SU-DHL-6 (cell line): ENCODE measurements around the gene PCDHGA7.

Experiments used
- CTCF ChIP-seq: fragments of 200-600 bp; sonication (generic); IDR thresholded peaks from one replicate; pipeline ENCODE4 v1.5.1; 2017; ENCODE audit warnings: antibody characterized with exemption, mild to moderate bottlenecking, low read length, moderate library complexity; ENCODE audit not compliant: insufficient read depth, poor library complexity, severe bottlenecking
- EZH2phosphoT487 ChIP-seq: fragments of 200-600 bp; sonication (generic), shearing (Covaris generic); conservative IDR thresholded peaks from 2 replicates; pipeline ENCODE4 v1.6.1; 2018; ENCODE audit warnings: mild to moderate bottlenecking, antibody characterized with exemption, low read length, moderate library complexity, mixed read lengths

- TF ChIP-seq CTCF: peak; percentile 74
- no peak for TF ChIP-seq EZH2phosphoT487
Observed at GRCh38 chr5:141369994-141370848, 12.3 kb upstream of the PCDHGA7 start, which contains the start of gene PCDHGB3.
